AG08396 (cell line): ENCODE results near the gene SLC31A2.
A peak's percentile ranks its signal among the peaks of the same experiment; 100 is the strongest.

Source experiments
- DNase-seq: peaks from one replicate; pipeline ENCODE4 v3.0.0; 2012; ENCODE audit warnings: low spot score, mixed read lengths

Gene SLC31A2

DNA sequence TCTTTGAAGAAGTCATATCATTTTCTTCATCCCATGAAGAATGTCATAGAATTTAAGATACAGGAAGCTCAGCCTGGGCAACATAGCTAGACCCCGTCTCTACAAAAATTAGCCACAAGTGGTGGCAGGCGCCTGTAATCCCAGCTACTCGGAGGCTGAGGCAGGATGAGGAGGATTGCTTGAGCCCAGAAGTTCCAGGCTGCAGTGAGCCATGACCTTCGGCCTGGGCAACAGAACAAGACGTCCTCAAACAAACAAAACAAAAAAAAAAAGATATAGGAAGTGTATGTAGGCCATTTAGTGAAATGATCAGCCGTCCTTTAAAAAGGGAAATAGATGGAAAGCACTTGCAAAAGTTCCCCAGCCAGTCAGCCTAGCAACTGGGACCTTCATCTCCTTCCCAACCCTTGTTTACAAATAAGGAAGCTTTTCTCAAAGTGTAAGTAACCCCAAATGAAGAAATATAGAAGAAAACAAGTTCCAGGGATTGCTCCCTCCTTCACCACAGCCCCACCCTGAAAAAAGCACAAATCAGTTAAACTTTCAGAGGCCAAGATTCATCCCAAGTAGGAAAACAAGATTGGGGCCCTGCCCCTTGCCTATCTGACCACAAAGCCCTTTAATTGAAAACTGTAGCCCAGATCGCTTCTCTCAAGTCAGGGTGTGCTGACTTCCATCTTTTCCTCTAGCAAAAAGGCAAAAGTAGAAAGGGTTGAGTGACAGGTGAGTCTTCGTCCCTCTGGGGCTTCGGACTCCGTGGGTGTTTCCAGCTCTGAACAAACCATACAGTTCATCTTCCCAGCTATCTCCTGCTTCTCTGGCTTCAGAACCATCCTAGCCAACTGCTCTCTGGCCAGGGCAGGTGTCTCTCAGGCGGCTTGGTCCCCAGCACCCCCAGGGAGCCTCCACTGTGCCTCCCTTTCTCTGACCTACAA lies 1.2 kb downstream of the SLC31A2 start:
- DNase-seq = no peak

DNA sequence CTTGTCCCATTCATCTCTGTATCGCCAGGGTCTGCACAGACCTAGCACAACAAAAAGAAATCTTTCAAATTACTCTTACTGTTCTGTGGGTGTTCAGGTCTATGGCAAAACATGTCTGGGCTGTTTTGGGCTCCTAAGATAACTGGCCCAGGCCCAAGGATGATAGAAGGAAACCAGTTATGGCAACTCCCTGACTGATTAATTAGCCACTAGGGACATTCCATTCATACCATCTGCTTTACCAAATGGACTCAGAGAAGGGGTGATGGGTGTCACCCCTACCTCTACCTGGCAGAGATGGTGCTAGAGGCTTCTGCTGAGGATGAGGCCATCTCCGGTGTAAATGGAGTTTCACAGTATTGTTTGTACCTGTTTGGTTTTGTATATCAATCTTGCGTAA lies 1.9 kb downstream of the SLC31A2 start:
- no peak for DNase-seq

DNA sequence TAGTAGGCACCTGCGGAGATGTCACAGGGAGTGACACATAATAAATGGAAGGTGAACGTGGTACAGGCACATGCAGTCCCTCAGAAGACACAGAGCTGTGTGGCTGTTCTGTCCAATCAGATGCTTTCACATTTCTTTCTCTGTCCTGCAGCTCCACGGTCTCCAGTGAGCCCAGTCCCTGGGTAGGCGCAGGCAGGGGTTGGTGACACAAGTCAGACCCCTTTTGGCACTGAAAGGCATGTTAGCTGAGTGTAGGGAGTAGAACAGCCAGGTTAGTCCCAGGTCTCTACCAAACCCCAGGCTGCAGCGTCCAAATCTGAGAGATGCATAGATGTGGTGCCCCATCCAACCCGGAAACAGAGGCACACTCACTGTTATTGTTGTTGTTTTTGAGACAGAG lies 2.8 kb downstream of the SLC31A2 start:
- no peak for DNase-seq

DNA sequence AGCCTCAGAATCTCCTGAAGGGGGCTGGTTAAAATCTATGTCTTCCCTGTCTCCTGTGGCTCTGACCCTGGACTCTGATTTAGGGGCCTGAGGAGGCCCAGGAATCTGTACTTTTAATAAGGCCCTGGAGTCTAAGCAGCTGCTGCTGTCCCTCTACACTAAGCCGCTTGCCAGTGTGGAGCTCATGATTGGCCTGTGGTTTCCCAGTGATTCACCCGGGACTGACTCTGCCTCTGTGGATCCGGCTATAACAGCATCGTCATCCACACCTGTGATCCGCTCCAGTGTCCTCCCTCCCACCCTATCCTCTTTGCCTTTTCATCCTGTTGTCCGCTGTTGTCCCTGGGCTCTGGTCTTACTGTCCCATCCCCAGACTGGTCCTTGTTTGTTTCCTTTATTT lies 3.7 kb downstream of the SLC31A2 start:
- peak; percentile 68 for DNase-seq

DNA sequence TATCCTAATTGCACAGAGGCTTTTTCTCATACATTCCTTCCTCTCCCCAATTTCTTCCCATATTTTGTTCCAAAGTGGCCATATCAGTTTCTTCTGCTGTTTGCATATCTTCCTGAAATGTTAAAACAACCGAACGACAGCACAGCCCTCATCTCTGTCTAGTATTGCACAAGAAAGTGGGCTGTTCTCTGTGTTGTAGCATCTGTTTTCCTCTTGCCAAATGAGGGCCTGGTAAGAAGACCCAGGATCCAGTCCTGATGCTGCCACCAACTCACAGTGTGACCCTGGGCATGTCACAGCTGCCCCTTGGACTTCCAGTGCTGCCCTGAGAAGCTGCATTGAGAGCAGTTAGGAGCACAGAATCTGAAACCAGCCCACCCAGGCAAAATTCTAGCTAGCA lies 4.1 kb downstream of the SLC31A2 start:
- DNase-seq = no peak

DNA sequence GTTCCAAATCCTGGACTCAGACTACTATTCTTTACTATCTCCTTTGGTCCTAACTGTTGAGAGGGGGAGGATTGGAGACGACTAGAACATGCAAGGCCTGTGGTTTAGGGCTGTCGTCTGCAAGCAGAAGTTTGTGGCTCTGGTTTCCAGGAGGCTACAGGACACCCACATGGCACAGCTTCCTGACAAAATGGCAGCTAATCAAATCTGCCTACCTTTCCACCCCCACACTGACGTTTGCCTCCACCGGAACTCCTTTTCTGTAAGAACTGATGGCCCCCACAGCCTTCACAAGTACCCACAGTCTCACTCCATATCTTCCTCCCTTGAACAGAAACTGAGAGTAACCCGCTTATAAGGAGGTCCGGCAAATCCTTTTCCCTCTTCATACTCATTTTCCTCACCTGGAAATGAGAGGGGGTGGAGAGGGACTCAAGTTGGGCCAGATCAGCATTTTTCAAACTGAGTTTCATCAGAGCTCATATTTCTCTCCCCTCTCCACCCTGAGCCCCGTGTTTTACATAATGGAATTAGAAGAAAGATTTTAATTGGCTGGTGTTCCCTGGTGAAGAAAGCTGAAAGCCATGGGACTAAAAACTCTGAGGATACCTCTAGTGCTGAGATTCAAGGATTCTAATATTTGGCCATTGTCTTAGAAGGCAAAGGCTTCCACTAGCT lies 5.2 kb downstream of the SLC31A2 start:
- DNase-seq = no peak

- DNase-seq = no peak
Measured at GRCh38 chr9:113156880-113157279, 6.1 kb downstream of the SLC31A2 start.

DNA sequence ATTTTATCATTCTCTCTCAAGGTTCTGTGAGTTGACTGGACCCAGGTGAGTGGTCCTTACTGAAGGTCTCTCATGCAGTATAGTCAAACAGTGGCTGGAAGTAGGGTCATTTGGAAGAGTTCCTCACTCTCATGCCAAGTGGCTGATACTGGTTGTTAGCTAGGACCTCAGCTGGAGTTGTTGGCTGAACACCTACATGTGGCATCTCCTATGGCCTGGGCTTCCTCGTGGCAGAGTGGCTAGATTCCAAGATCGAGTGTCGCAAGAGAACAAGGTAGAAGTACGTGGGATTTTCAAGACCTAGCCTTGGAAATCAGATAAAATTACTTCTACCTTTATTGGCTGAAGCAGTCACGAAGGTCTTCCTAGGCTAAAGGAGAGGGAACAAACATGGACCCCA lies 7.6 kb downstream of the SLC31A2 start:
- DNase-seq = no peak

DNA sequence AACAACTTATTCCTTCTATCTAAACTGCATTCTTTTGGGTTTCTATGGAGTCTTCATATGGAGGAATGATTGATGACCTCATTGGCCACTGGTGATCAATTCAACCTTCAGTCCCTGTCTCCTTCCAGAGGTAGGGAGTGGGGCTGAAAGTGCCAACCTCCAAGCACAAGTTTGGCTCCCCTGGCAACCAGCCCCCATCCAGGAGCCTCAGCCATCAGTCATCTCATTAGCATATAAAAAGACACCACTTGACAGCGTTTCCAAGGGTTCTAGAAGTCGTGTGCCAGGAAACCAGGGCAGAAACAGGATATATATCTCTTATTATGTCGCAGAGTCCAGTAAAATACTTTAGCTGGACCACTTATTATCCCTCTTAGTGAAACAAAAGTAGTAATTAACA lies 9.8 kb downstream of the SLC31A2 start:
- DNase-seq = no peak

GRCh38 chr9:113163001-113163400 lies 12.2 kb downstream of the SLC31A2 start:
- DNase-seq = no peak

GRCh38 chr9:113164536-113165300 lies 13.9 kb downstream of the SLC31A2 start:
- DNase-seq = peak; percentile 67

GRCh38 chr9:113166039-113166438 lies 15.2 kb downstream of the SLC31A2 start:
- DNase-seq = no peak

DNA sequence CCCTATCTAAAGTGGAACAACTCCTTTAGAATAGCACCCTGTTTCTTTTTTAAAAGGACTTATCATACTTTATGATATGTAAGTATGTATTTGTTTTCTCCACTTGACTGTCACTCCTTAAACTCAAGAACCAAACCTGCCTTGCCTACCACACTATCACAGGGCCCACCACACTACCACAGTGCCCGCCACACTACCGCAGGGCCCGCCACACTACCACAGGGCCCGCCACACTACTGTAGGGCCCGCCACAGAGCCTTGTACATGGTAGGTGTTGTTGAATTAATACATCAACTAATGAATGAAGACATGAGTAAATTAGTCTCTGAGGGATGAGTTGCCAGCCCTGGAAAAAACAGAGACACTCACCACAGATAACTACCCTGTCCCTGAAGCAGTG lies 18.0 kb downstream of the SLC31A2 start:
- no peak for DNase-seq

GRCh38 chr9:113173341-113173740 lies 22.5 kb downstream of the SLC31A2 start:
- no peak for DNase-seq

DNA sequence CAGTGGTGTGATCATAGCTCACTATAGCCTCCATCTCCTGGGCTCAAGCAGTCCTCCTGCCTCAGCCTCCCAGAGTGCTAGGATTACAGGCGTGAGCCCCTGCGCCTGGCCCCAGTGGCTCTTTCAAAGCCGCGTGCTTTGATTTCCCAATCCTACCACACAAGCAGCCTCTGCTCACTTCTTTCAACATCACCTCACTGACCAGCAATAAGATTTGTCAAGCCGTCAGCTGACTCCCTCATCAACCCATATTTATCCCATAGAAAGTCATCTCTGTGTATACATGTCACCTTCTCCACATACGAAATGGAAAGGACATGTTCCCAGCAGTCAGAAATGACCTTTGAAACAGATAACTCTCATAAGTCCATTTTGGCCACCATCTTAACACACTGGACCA lies 26.0 kb downstream of the SLC31A2 start:
- no peak for DNase-seq

DNA sequence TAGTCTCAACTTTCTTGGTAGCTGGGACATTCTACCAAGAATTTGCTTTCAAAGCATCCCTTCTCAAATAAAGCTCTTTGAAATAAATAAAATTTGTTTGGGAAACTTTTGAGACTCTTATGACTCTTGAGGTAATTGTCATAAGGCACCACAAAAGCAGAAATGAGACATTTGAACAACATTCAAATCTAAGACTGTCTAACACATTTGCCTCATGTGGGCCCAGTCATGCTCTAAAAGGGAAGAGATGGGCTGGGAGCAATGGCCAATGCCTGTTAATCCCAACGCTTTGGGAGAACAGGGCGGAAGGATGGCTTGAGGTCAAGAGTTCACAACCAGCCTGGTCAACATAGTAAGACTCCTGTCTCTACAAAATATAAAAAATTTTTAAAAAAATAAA lies 26.4 kb downstream of the SLC31A2 start:
- no peak for DNase-seq

DNA sequence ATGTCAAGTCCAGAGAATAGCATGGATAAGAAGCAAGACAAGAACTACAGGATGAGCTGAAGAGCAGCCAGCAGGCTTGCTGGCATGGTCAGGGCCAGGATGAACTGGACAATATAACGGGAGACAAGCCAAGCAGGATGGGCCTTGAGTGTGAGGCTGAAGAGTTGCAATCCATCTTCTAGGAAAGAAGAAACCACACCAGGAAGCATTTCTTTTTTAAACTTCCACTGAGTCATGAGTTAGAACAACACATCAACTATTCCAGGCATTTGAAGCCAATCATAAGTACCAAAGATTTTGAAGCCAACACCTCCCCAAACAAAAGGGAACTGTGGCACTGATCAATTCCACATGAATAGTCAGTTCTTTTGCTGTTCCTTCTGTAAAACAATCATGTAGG lies 27.3 kb downstream of the SLC31A2 start:
- DNase-seq = peak; percentile 33

DNA sequence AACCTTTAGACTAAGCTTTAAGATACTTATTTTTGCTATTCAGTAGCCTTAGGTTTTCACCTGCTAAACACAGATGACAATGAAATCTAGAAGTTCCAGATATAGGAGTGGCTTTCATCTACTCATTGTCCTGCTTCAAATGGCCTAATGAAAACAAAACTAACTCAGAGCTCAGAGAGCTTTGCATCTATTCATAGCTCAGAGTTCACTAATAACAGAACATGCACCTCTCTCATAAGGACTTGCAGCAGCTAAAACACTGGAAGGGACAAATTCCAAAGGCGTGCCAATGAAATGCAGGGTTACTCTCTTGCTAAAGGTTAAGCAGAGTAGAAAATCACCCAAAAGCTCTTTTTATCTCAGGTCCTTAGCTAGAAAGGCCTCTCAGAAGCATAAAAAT lies 29.0 kb downstream of the SLC31A2 start:
- DNase-seq = no peak

- DNase-seq = no peak
Measured at GRCh38 chr9:113181165-113181564, 30.4 kb downstream of the SLC31A2 start.

- DNase-seq = no peak
Measured at GRCh38 chr9:113183956-113184488, 33.2 kb downstream of the SLC31A2 start.

- DNase-seq = peak; percentile 16
Measured at GRCh38 chr9:113184539-113184938, 33.7 kb downstream of the SLC31A2 start.

- DNase-seq = no peak
Measured at GRCh38 chr9:113185271-113185670, 34.5 kb downstream of the SLC31A2 start.
